GM19328 (cell line): ENCODE results near the gene CHD6.

Experiments used
- ATAC-seq: cut with Tn5 transposase; IDR thresholded peaks from one replicate; pipeline ENCODE4 v1.9.1; 2021; ENCODE audit warnings: mild to moderate bottlenecking, moderate library complexity; ENCODE audit not compliant: unreplicated experiment

Gene CHD6

GRCh38 chr20:41592516-41593216 is 25.5 kb downstream of the CHD6 start:
- no peak for ATAC-seq

GRCh38 chr20:41587956-41588355 is 30.2 kb downstream of the CHD6 start:
- no peak for ATAC-seq

GRCh38 chr20:41587523-41587922 is 30.7 kb downstream of the CHD6 start:
- no peak for ATAC-seq

GRCh38 chr20:41586772-41587171 is 31.4 kb downstream of the CHD6 start:
- ATAC-seq: no peak

- no peak for ATAC-seq
Measured at GRCh38 chr20:41580350-41580749, 37.8 kb downstream of the CHD6 start.

GRCh38 chr20:41577129-41578009 is 40.8 kb downstream of the CHD6 start:
- ATAC-seq: no peak

GRCh38 chr20:41575412-41575811 is 42.8 kb downstream of the CHD6 start:
- no peak for ATAC-seq

GRCh38 chr20:41574802-41575389 is 43.3 kb downstream of the CHD6 start:
- ATAC-seq: no peak

- ATAC-seq: no peak
Measured at GRCh38 chr20:41573955-41574354, 44.2 kb downstream of the CHD6 start.

- no peak for ATAC-seq
Measured at GRCh38 chr20:41572010-41572572, 46.1 kb downstream of the CHD6 start.

- ATAC-seq: no peak
Measured at GRCh38 chr20:41571006-41571405, 47.2 kb downstream of the CHD6 start.

- ATAC-seq: no peak
Measured at GRCh38 chr20:41570557-41570956, 47.6 kb downstream of the CHD6 start.

GRCh38 chr20:41567615-41568014 is 50.6 kb downstream of the CHD6 start:
- ATAC-seq: no peak

- ATAC-seq: no peak
Measured at GRCh38 chr20:41566896-41567527, 51.2 kb downstream of the CHD6 start.

GRCh38 chr20:41563087-41563486 is 55.1 kb downstream of the CHD6 start:
- ATAC-seq: no peak

GRCh38 chr20:41560970-41561369 is 57.2 kb downstream of the CHD6 start:
- no peak for ATAC-seq

- no peak for ATAC-seq
Measured at GRCh38 chr20:41559658-41560057, 58.5 kb downstream of the CHD6 start.

- no peak for ATAC-seq
Measured at GRCh38 chr20:41553142-41553879, 64.9 kb downstream of the CHD6 start.

GRCh38 chr20:41552295-41553068 is 65.7 kb downstream of the CHD6 start:
- no peak for ATAC-seq
